Loucy (cell line): ENCODE results near the gene FOXK2.

Experiments used
- CTCF ChIP-seq: fragments of 200-600 bp; sonication (generic); conservative IDR thresholded peaks from 2 replicates; pipeline ENCODE4 v1.5.1; 2014; ENCODE audit warnings: mild to moderate bottlenecking, antibody characterized with exemption, low read length
- EZH2phosphoT487 ChIP-seq: fragments of 200-600 bp; IDR thresholded peaks from 2 replicates; pipeline ENCODE4 v1.6.1; 2018; ENCODE audit warnings: antibody characterized with exemption, mild to moderate bottlenecking, moderate library complexity, borderline replicate concordance

GRCh38 chr17:82627405-82627804, 107.9 kb downstream of the FOXK2 start:
- TF ChIP-seq CTCF (no peak), EZH2phosphoT487 (no peak)
